Spleen (tissue), 11 donors: ENCODE data around the gene CYP4F11. TPM values are rescaled to one million over a fixed set of nuclear protein-coding genes. Genes with fewer than 3 reads are reported as not detected.
"Not testable (repeated sequence)": the region's sequence is repeated elsewhere in the genome, so short reads cannot be mapped to it uniquely, and the experiment has no call there.

Experiments
- DNase-seq: peaks from one replicate; pipeline ENCODE4 v3.0.0-alpha.2; 2020
- H3K27ac ChIP-seq, 8 donors: fragments of 200-600 bp; sonication (generic) in 7 of 8; 1 replicate in 4 of 8; 2 replicates in 4 of 8; pipeline versions ENCODE4 v1.5.0 to v1.8.0; 2016 to 2021; ENCODE audit warnings: inconsistent platforms in 4 of 8, mild to moderate bottlenecking in 4 of 8, moderate library complexity in 1 of 8
- H3K27me3 ChIP-seq, 7 donors: fragments of 200-600 bp; sonication (generic) in 6 of 7; replicated peaks in 1 of 7; 1 replicate in 4 of 7; 2 replicates in 3 of 7; pipeline versions ENCODE4 v1.5.0 to v1.8.0; 2016 to 2021; ENCODE audit warnings: inconsistent platforms in 3 of 7, mild to moderate bottlenecking in 1 of 7
- H3K36me3 ChIP-seq, 6 donors: fragments of 200-600 bp; sonication (generic) in 5 of 6; 1 replicate in 4 of 6; 2 replicates in 2 of 6; pipeline versions ENCODE4 v1.5.0 to v1.8.0; 2016 to 2021; ENCODE audit warnings: inconsistent platforms in 2 of 6
- H3K4me1 ChIP-seq, 6 donors: fragments of 200-600 bp; sonication (generic) in 5 of 6; 1 replicate in 3 of 6; 2 replicates in 3 of 6; pipeline versions ENCODE4 v1.5.0 to v1.8.0; 2016 to 2021; ENCODE audit warnings: inconsistent platforms in 3 of 6
- H3K4me3 ChIP-seq, 8 donors: fragments of 200-600 bp; sonication (generic) in 7 of 8; 1 replicate in 4 of 8; 2 replicates in 4 of 8; pipeline versions ENCODE4 v1.5.0 to v1.8.0; 2016 to 2021; ENCODE audit warnings: inconsistent platforms in 4 of 8, mild to moderate bottlenecking in 4 of 8, moderate library complexity in 2 of 8
- H3K9me3 ChIP-seq, 8 donors: fragments of 200-600 bp; sonication (generic) in 7 of 8; 1 replicate in 4 of 8; 2 replicates in 4 of 8; pipeline versions ENCODE4 v1.5.0 to v1.8.0; 2016 to 2021; ENCODE audit warnings: inconsistent platforms in 4 of 8
- POLR2A ChIP-seq, 3 donors: fragments of 450-650 bp; IDR thresholded peaks; one replicate each; pipeline ENCODE4 v1.5.1; 2017; ENCODE audit warnings: antibody characterized with exemption in 3 of 3, mild to moderate bottlenecking in 1 of 3
- POLR2AphosphoS5 ChIP-seq, 3 donors: sonication (generic); formaldehyde crosslinking; IDR thresholded peaks; one replicate each; pipeline ENCODE4 v1.5.1; 2017; ENCODE audit warnings: antibody characterized with exemption in 3 of 3
- WGBS, 5 donors: extraction: QIAGEN DNeasy Blood & Tissue Kit in 3 of 5; methylation state at CpG; one replicate each; pipeline versions ENCODE4 v1.1.5 to v1.1.7; 2013 to 2018; 5-methylcytosine and 5-hydroxymethylcytosine counted together
- intact Hi-C: fragments of 100-400 bp; cut with DNase I; formaldehyde crosslinking; loops from one replicate; pipeline ENCODE4 v1.15.0; 2023; ENCODE audit warnings: low total_unique reads
- polyA plus RNA-seq, 3 donors: library from polyadenylated mRNA; stranded (reverse); fragments of 200-250 nt; gene quantifications; one replicate each; pipeline ENCODE4 v1.2.1, GENCODE V29; 2013
- total RNA-seq, 7 donors: library from RNA; depleted of rRNA in 3 of 7; stranded (reverse); fragments of >200 nt in 3 of 7; fragmentation: NEBNext Ultra II Directional in 4 of 7; extraction: Animal tissue kit (Norgen Biotek cat#: 25700) in 4 of 7; gene quantifications; one replicate each; pipeline versions ENCODE4 v1.1.0 to v1.2.1, GENCODE V29; 2016 to 2021
- TF ChIP-seq, protein P1 (sequence below), 11 experiments: fragments of 200-600 bp in 7 of 11; fragments of 450-650 bp in 4 of 11; sonication (generic) in 4 of 11; IDR thresholded peaks in 8 of 11; conservative IDR thresholded peaks in 3 of 11; 1 replicate in 7 of 11; 2 replicates in 4 of 11; pipeline versions ENCODE4 v1.4.0 to v1.8.0; 2016 to 2021; ENCODE audit warnings: antibody characterized with exemption in 11 of 11, inconsistent platforms in 4 of 11, mild to moderate bottlenecking in 1 of 11
- donor health status: healthy with polysubstance abuse.
- donor health status: DM: no; HTN: no; CAD: no; lungs with moderate emphysema.
- donor health status: DM: no; HTN: no; CAD: no.
- donor health status: Bipolar disorder and iron deficiency.
- donor health status: healthy.
- donor health status: DM: no; HTN: no; CAD: no.
- donor health status: DM: yes; HTN: yes; CAD: no.

The CYP4F11 gene
- total and polyA plus RNA-seq, 10 donors = 0.07 to 4.9 (median 1.7) TPM; not detected in 2

DNA sequence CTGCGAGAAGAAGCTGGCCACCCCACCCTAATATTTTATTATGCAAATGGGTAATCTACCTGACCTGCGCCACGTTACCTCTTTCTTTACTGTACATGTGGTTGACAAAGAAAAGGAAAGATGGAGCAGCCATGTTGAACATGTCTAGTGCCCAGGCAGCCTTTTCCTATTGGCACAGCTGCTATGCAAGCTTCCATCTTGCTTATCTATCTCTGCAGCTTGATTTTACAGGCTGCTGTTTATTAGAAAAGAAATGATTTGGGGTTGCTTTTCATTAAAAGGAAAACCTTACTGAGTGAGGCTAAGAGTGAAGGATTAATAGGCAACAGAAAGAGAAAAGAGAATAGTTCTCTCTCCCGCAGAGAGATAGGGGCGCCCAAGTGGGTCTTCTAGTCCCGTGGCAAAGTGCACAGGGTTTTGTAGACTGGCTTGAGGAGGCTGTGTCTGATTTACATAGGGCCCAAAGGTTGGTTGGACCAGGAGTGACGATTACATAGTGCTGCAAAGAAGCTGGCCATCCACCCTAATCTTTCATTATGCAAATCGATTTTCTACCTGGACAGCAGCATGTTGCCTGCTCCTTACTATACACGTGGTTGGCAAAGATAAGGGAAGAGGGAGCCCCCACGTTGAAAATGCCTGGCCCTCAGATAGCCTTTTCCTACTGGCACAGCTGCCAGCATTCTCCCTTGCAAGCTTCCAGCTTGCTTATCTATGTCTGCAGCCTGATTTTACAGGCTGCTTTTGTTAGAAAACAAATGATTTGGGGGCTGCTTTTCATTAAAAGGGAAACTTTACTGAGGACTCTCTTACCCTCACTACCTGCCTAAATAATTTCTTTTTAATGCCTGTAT lies 42.7 kb upstream of the CYP4F11 start:
- H3K4me3 ChIP-seq = no peak overlapping the region
- TF ChIP-seq POLR2A (IDR thresholded peaks at IDR 0.05) (no peak), POLR2AphosphoS5 (IDR thresholded peaks at IDR 0.05) (no peak)
- TF ChIP-seq, protein P1, sequence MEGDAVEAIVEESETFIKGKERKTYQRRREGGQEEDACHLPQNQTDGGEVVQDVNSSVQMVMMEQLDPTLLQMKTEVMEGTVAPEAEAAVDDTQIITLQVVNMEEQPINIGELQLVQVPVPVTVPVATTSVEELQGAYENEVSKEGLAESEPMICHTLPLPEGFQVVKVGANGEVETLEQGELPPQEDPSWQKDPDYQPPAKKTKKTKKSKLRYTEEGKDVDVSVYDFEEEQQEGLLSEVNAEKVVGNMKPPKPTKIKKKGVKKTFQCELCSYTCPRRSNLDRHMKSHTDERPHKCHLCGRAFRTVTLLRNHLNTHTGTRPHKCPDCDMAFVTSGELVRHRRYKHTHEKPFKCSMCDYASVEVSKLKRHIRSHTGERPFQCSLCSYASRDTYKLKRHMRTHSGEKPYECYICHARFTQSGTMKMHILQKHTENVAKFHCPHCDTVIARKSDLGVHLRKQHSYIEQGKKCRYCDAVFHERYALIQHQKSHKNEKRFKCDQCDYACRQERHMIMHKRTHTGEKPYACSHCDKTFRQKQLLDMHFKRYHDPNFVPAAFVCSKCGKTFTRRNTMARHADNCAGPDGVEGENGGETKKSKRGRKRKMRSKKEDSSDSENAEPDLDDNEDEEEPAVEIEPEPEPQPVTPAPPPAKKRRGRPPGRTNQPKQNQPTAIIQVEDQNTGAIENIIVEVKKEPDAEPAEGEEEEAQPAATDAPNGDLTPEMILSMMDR (IDR thresholded peaks at IDR 0.05 in 8 of 11, conservative IDR thresholded peaks at IDR 0.05 in 3 of 11) = no peak
- peaks cover 0 to 14% (median 11%) of the 10 kb centered on the region in 8 donors for H3K9me3 ChIP-seq
- H3K27me3 ChIP-seq = peaks cover 0 to 60% (median 8%) of the 10 kb centered on the region in 7 donors
- H3K27ac ChIP-seq = no peak overlapping the region
- H3K36me3 ChIP-seq = no peaks in the 10 kb centered on the region
- no peaks in the 10 kb centered on the region for H3K4me1 ChIP-seq
- no peak for DNase-seq
- WGBS, 5 donors = 41 to 63% (median 51%) methylated on average over 10 of the region's 10 CpGs
- intact Hi-C loops = no loop called here

DNA sequence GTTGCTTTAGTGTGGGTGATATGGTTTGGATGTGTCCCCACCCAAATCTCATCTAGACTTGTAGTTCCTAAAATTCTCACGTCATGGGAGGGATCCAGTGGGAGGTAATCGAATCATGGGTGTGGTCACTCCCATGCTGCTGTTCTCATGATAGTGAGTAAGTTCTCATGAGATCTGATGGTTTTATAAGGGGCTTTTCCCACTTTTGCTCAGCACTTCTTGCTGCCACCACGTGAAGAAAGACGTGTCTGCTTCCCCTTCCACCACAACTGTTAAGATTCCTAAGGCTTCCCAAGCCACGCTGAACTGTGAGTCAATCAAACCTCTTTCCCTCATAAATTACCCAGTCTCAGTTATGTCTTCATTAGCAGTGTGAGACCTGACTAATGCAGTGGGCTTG lies 40.5 kb upstream of the CYP4F11 start:
- DNase-seq = no peak
- intact Hi-C loops = no loop called here
- Histone ChIP-seq H3K27ac (no peak overlapping the region), H3K4me1 (no peaks in the 10 kb centered on the region), H3K27me3 (peaks cover 0 to 48% (median 8%) of the 10 kb centered on the region in 7 donors), H3K4me3 (no peak overlapping the region), H3K9me3 (no peaks in the 10 kb centered on the region), H3K36me3 (no peaks in the 10 kb centered on the region)
- 45 to 62% (median 48%) methylated on average over 5 of the region's 5 CpGs for WGBS, 5 donors
- TF ChIP-seq, protein P1 (IDR thresholded peaks at IDR 0.05 in 8 of 11, conservative IDR thresholded peaks at IDR 0.05 in 3 of 11) = no peak
- TF ChIP-seq POLR2A (IDR thresholded peaks at IDR 0.05) (no peak), POLR2AphosphoS5 (IDR thresholded peaks at IDR 0.05) (no peak)

DNA sequence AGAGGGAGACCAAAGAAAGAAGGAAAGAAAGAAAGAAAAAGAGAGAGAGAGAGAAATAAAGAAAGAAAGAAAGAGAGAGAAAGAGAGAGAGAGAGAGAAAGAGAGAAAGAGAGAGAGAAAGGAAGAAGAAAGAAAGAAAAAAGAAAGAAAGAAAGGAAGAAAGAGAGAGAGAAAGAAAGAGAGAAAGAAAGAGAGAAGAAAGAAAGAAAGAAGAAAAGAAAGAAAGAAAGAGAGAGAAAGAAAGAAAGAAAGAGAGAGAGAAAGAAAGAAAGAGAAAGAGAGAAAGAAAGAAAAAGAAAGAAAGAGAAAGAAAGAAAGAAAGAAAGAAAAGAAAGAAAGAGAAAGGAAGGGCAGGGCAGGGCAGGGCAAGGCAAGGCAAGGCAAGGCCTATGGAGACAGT lies 37.7 kb upstream of the CYP4F11 start:
- H3K27me3 ChIP-seq = peaks cover 0 to 31% (median 0%) of the 10 kb centered on the region in 7 donors
- H3K9me3 ChIP-seq, DNase-seq, H3K36me3 ChIP-seq, H3K4me3 ChIP-seq, H3K27ac ChIP-seq, H3K4me1 ChIP-seq, intact Hi-C loops: not testable (repeated sequence)

DNA sequence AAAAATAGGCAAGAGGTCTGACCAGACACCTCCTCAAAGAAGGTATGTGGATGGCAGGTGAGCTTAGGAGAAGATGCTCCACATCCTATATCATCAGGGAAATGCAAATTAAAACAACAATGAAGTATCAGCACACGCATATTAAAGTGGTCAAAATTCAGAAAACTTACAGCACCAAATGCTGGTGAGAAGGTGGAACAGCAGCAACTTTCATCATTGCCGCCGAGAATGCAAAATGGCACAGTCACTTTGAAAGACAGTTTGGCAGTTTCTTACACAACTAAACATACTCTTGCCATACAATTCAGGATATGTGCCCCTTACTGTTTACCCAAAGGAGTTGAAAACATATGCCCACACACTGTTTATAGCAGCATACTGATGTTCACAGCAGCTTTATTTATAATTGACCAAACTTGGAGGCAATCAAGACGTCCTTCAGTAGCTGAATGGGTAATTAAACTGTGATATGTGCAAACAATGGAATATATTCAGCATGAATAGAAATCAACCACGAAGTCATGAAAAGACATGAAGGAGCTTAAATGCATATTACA lies 37.0 kb upstream of the CYP4F11 start:
- no peak for DNase-seq
- no peaks in the 10 kb centered on the region for H3K4me1 ChIP-seq
- H3K27me3 ChIP-seq = peaks cover 0 to 27% (median 0%) of the 10 kb centered on the region in 7 donors
- TF ChIP-seq POLR2AphosphoS5 (IDR thresholded peaks at IDR 0.05) (no peak), POLR2A (IDR thresholded peaks at IDR 0.05) (no peak)
- TF ChIP-seq, protein P1 (IDR thresholded peaks at IDR 0.05 in 8 of 11, conservative IDR thresholded peaks at IDR 0.05 in 3 of 11) = no peak
- no peak overlapping the region for H3K27ac ChIP-seq
- intact Hi-C loops = no loop called here
- H3K36me3 ChIP-seq = no peaks in the 10 kb centered on the region
- H3K9me3 ChIP-seq = no peaks in the 10 kb centered on the region
- WGBS, 5 donors = 28 to 71% (median 47%) methylated on average over 5 of the region's 5 CpGs
- H3K4me3 ChIP-seq = no peak overlapping the region
